Esophagus mucosa (tissue), 1 donor: ENCODE measurements around the gene TRPC4. TPM values are rescaled to one million over a fixed set of nuclear protein-coding genes. Genes with fewer than 3 reads are reported as not detected.
"Not testable (repeated sequence)": the region's sequence is repeated elsewhere in the genome, so short reads cannot be mapped to it uniquely, and the experiment has no call there.

Experiments used
- ATAC-seq: fragments of 200-7000 bp; cut with Tn5 transposase; one replicate; pipeline ENCODE4 v1.9.1; 2020
- total RNA-seq: library from RNA; stranded (reverse); gene quantifications from one replicate; pipeline ENCODE4 v1.2.4, GENCODE V29; 2023
- donor health status: DM: yes; HTN: yes; CAD: no.

The TRPC4 gene
- total RNA-seq, 1 donor from 2014 or later, result not detected

DNA sequence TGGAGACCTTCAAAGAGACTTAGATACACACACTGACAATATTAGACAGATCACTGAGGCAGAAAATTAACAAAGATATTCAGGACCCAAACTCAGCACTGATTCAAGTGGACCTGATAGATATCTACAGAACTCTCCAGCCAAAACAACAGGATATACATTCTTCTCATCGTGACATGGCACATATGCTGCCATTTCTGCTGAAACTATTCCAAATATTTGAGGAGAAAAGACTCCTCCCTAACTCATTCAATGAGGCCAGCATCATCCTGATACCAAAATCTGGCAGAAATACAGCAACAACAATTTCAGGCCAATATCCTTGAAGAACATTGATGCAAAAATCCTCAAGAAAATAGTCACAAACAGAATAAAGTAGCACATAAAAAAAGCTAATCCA, 53.3 kb downstream of the TRPC4 start:
- no peak for ATAC-seq

DNA sequence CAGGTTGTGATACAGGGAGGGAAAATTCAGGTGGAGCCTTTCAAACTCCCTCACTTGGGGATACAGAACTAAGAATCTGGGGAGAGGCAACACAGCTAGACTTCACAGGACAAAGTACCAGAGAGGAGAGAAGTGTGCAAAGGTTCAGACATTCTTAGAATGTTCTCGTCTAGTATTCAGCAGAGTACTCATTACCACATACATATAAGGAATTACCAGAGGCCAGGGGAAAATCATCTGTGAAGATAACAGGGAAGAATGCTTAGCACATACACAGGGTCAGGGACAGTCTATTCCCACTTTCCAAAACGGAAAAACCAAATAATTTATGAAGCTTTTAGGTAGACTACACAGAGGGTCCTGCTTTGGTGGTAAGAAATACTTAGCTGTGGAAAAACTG, 58.1 kb downstream of the TRPC4 start:
- no peak for ATAC-seq

DNA sequence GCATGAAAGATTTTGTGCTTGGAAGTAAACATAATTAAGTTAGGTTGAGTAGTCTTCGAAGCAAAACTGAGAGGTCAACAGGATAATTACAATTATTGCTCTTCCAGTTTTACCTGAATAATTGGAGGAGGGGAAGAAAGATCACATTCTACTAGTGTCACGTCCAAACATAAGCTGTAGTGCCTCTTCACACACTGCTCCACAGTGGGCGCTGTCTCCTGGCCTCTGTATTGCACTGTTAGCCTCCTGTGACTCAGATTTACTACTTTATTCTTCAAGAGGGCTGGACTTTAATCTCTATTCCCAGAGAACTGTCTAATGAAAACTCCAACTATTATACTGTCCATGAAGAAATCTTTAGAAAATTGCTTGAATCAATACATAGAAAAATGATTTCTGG, 62.9 kb downstream of the TRPC4 start:
- ATAC-seq, result no peak

DNA sequence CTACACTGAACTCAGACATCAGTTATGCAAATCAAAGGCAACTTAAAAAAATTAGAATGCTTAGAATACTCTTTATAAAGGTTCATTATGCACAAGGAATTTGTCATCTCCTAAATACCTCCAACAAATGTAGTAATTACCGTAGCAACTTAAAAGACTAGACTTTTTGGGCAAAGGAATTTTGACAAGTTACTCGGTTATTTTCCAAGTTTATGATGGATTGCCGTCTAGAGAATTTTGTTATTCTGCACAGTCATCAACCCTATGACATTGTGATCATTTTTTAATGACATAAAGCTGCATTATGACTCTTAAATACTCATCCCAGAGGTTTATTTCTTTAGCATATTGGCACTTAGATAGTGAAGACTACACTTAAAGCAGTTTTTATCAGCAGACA, 71.9 kb downstream of the TRPC4 start:
- no peak for ATAC-seq

DNA sequence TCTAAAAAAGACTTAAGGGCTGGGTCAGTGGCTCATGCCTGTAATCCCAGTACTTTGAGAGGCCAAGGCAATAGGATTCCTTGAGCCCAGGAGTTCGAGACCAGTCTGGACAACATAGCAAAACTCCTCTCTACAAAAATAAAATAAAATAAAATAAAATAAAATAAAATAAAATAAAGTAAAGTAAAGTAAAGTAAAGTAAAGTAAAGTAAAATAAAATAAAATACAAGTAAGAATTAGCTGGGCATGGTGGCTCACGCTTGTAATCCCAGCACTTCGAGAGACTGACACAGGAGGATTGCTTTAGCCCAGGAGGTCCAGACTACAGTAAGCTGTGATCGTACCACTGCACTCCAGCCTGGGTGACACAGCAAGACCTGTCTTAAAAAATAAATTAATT, 72.8 kb downstream of the TRPC4 start:
- not testable (repeated sequence) for ATAC-seq

DNA sequence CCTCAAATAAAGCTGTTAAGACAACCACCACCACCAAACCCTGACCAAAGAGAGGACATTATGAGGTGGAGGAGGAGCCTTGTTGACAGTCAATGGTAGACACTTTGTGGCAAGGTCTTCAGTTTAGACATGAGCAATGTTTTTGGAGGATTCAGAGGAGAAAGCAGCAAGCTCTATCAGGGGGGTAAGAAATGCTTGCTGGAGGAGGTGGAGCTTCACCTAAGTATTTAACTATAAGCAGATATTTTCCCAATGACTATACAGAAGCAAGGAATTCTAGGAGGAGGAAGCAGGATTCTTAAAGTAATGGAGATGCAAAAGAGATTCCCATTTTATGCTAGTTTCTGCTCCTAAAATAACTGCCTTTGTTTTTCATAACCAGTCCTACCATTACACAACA, 74.2 kb downstream of the TRPC4 start:
- no peak for ATAC-seq

DNA sequence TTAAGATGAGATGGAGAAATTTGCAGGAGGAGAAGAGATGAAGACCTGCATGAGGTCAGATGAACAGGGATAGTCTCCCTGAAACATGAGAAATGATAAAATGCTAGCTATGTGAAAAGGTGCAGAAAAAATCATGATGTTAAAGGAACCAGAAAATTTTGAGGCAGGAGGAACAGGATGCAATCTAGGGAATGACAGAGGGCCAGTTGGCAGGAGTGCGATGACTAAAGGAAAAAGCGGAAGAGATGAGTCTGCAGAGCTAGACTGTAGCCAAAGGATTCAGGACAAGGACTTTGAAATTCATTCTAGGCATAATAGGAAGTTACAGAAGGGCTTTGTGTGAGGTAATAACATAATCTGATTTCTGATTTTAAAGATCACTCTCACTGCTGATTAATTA, 77.9 kb downstream of the TRPC4 start:
- no peak for ATAC-seq

DNA sequence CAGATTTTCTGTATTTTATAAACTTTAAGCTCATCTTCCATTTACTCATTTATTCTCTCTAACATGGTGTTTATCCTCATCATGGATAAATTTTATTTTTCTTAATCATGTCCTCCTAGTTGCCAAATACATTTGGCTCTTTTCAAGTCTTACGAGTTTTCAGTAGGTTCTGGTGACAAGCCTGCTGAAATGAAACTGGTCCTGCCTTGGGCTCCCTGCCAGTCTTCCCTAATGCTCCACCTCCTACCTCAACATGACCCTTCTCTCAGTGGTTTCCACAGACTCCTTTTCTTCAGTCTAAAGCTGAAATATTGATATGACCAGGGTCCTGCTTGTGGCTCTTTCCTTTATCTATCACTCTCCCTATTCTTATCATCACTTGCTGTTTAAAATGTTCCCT, 81.2 kb downstream of the TRPC4 start:
- no peak for ATAC-seq

DNA sequence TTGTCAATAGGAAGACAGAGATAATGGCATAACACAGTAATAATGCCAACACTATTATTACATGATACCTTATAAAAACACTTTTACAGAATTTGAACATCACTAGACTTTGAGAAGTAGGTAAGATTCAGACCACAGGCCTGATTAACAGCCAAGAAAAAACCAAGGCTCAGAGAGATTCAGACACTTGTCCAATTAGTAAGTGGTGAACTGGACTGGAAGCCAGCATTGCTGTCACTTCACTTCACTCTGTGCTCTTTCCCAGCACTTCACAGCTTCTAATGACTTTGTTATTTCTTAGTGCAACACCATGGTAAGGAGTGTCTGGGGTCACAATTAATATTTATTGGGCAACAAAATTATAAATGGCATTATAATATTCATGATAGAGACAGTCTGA, 91.9 kb downstream of the TRPC4 start:
- no peak for ATAC-seq

DNA sequence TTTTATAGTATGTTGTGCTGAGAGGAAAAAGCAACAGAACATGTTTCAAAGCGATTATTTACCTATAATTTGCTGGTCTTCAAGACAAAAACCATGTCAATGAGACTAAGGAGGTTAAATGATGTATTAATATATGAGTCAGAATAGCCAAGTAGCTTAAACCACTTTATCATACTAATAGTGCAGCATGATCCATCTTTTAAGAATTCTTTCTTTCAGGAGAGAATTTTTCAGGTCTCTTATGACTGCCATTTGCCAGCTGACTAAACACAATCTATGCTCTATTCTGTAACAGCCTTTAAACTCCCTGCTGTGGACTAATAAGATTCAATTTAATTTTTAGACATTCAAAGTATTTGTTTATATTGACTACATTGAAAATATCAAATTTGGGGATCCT, 93.7 kb downstream of the TRPC4 start:
- ATAC-seq, result no peak

DNA sequence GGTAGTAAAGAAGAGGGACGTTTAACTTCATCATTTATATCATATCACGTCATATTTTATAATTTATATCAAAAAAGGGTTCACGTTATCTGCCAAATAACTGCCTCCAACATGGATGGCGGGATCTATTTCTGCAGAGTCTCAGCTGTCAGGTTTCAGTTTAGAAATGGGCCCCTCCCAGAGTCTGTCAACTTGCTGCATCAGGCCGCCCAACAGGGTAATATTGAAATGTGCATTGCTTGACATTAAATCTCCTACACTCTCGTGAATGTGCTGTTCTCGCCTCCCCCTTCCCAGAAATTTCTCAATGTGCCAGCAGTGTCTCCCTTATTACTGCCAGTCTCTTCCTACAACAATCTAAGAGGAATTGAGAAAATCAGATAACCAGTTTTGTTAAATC, 96.9 kb downstream of the TRPC4 start:
- no peak for ATAC-seq

DNA sequence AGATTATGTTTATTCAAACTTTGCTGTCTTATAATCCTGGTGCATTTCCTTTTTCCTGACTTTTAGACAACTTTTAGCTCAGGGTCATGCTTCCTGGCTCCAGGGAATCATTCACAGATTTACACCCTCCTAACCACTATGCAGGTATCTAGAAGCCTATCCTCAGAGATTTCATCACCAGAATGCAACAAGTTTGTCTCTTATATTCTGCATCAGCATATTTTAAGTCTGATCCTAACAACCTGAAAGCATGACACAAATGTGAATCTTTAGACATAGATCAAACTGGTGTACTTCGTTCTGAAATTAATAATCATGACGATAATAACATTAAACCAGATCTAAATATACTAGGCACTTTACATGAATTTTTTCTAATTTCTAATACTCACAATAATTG, 100.0 kb downstream of the TRPC4 start:
- no peak for ATAC-seq

DNA sequence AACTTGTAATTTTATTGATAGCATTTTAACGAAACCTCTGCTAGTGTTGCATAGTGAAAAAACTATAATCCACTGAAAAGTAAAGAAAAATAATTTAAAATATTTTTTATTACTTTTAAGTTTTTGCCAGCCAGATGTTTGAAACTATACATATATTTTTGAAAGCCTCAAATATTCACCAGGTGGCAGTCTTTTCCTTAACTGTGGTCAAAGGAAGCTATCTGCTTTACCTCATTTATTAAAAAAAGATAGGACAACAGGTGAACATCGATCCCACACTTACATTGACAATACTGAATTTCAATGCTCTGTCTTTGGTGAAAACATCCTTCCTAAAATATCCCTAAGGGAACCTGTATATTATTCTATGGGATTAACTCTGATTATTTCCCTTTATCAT, 100.5 kb downstream of the TRPC4 start:
- no peak for ATAC-seq

DNA sequence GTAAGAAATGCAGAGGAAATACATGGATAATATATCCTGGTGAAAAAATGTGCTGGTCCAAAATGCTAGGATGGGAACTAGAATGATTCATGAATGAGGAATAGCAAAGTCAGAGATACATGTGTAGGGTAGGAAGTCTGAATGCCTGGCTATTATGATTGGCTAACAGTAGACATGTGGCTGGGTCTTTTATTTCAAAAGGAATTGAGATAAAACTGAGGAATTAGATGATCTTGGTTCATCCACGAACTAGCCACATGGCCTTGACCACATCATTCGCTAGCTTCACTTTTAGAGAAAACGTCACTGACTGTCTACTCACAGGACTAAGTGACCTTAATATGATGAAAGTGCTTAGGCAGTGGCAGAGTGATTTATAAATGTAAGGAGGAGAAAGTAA, 103.1 kb downstream of the TRPC4 start:
- no peak for ATAC-seq

DNA sequence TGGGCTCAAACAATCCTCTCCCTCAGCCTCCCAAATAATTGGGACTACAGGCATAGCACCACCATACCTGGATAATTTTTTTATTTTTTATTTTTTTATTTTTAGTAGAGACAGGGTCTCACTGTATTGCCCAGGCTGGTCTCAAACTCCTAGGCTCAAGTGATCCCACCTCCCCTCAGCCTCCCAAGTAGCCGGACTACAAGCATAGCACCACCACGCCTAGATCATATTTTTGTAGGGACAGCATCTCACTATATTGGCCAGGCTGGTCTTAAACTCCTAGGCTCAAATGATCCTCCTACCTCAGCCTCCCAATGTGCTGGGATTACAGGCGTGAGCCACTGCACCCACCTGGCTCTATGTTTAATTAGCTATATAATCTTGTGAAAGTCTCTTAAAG, 114.2 kb downstream of the TRPC4 start:
- ATAC-seq, result no peak

DNA sequence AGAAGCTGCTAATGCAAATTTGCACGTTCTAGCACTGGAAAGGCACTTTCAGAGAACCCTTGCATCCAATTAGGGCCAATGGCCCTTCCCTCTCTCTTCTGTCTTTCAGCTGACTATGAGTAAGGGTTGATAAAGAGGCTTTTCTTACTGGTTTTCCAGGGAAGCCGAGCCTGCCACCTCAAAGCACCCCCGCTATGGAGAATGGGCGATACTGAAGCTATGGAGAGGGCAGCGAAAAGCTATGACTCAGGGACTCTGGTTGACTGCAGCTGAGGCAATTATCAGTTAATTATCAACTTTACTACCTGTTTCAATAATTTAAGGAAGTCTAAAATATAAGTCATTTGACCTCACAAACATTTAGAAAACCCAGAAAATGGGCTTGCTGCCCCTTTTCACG, 115.8 kb downstream of the TRPC4 start:
- no peak for ATAC-seq

DNA sequence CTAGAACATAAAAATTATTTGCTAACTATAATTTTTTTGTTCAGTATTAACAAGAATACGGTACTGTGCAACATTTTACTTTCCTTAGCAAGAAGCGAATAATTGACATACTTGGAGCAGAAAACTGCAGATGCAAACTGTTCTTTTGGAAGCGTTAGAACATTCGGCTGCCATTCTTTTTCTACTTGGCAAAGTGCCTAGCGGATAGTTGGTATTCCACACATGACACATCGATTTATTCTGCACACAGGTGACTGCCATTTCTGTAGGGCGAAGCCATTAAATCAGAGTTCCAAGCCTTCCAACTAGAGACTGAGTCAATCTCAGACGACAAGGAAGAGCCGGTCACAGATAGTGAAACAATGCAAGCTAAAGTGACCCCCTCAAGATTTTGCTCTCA, 117.4 kb downstream of the TRPC4 start:
- ATAC-seq, result no peak

DNA sequence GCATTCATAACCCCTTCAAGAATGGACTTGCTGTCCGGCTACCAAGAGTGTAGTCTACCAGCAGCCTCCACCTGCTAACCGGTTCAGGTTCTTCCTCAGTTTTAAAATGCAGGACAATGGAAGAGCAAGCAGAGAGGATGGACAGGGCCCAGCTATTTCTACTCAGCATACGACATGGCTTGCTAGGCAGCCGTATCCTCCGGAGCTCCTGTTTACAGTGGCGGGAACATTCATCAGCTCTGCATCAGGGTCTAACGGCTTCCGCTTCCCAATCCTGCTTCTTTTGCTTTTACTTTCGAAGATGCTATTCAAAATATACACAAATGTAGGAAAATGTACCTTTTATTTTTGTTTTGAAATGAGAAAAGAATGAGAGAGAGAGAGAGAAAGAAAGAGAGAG, 118.5 kb downstream of the TRPC4 start:
- no peak for ATAC-seq

DNA sequence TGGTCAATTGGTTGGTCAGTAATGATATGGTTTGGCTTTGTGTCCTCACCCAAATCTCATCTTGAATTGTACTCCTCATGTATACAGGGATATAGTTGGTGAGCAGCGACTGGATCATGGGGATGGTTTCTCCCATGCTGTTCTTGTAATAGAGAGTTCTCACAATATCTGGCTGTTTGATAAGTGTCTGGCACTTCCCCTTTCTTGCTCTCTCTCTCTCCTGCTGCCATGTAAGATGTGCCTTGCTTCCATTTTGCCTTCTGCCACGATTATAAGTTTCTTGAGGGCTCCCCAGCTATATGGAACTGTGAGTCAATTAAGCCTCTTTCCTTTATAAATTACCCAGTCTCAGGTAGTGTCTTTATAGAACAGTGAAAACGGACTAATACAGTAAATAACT, 120.7 kb downstream of the TRPC4 start:
- no peak for ATAC-seq

DNA sequence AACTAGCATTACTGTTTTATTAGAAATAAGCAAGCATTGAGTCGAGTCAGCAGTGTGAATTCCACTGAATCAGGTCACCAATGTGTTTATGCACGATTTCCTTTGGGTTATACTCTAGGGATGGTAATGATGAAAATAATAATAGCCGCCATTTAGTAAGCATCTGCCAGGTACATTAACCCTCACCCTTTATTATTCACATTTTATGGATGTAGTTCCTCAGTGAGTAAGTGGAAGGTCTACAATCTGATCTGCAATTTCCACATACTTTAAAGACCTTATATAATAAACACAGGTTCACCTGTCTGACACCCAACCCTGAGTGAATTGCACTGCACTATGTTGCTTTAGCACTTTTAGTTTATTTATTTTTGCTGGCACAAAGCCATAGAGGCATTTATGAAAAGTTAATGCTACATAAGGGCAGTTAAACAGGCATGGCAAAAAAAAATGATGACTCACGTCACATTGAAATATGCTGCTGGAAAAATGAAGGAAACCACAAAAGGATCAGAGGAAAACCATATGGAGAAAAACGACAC, 122.4 kb downstream of the TRPC4 start:
- ATAC-seq, result no peak

DNA sequence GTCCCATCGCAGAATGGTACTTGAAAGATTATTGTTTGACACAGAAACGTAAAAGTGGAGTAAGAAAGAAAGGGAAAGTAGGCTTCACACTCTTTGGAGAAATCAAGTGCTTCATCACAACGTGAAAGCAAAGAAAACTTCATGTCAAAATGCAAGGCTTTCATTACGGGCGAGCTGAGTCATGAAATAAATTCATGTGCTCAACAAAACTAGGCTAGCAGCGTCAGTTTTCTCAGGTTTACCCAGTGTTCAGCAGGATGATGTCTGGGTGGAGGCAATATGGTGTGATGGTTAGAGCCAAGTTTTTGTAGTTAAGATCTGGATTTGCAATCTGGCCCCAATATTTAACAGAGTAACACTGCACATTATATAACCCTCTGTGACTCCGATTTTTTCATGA, 128.0 kb downstream of the TRPC4 start:
- no peak for ATAC-seq

DNA sequence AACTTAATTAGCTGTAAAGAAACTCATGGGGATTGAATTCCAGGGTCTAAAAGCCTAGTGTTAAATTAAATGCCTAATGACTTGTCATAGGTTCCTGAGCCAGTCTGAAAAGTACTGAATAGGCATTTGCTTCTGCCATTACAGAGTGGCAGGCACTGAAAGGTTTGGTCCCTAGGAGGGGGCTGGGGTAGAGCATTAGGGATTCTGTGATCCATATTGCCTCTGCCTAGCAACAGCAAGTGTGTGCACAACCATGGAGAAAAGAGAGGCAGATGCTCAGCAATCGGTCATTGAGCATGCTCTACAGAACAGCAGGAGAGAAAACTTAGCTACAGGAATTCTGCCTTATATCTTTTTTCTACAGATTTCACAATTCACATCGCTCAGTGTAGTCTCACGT, 133.5 kb downstream of the TRPC4 start:
- ATAC-seq, result no peak

DNA sequence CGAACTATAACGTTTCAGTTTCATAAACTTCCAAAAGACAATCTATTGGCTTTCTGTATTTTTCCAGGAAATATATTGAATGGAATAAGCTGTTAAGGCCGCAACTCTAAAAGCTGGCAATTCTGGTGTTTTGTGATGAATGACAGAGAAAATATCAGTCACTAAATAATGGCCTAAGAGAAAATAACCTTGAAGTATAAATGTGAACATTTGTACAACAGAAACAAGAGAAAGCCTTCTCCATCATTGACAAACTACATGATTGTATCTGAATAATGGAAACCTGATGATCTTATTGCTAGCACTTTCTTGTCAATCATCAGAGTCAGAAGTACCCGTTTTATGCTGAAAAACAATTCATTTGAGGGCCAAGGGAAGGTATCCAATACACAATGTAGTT, 134.3 kb downstream of the TRPC4 start:
- ATAC-seq, result no peak

DNA sequence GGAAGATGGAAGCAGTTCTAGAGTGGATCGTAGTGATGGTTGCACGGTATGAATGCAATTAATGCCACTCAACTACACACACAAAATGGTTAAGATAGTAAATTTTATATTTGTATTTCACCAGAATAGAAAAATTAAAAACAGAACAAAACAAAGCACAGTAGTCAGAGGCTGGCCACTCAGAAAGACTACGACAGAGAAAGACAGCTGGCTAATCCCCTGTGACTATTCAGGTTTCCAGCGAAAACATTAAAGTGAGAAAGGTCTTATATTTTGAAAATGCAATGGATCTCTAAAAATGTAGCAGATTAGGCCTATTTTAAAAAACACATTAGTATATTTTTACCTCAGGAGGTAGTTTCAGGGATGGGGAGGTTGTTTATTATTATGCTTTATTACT, 139.7 kb downstream of the TRPC4 start:
- ATAC-seq, result no peak

DNA sequence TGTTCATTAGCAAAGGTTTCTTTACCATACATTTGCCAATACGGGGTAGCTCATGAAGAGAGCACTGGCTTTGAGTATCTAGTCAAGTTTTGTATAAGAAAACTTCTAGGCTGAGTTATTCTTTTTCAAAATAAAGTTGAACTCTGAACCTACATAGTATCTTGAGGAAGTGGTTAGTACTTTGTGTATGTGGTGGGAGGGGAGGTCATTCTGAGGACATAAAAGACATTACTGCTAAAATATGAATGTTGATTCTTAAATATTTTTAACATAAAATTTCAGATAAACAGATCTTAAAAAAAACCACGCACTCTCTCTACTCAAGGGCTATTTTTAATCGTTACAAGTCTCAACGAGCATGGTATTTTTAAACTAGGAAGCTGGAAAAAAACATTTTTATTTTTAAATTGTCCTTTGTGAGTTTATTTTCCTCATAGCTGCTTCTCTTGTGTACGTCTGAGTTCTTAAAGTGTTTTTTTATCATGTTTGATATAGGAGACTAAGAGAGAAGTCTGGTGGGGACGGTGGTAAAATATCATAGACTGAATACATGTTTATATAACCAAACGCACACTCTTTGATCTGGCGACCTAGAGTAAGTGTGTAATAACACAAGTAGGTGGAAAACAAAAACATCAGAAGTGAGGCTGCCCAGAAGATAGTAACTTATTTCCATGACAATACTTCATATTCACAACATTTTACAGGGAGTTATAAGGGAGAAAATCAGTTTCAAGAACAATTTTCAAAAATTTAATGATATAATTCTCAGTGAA, 153.0 kb downstream of the TRPC4 start:
- ATAC-seq, result no peak
